Nephron progenitor cell (in vitro differentiated cells): ENCODE results near the gene CDC14C.

ENCODE experiments used
- DNase-seq: peaks from one replicate; pipeline ENCODE4 v3.0.0; 2021
- H3K27ac Mint-ChIP-seq: 2 replicates; pipeline ENCODE4 v1.8.0; 2021; ENCODE audit warnings: mild to moderate bottlenecking, moderate library complexity, mixed read lengths
- H3K27me3 Mint-ChIP-seq: 2 replicates; pipeline ENCODE4 v1.8.0; 2021; ENCODE audit warnings: mild to moderate bottlenecking, low read depth, mixed read lengths; ENCODE audit not compliant: poor library complexity
- H3K36me3 Mint-ChIP-seq: 2 replicates; pipeline ENCODE4 v1.8.0; 2021; ENCODE audit warnings: low read depth, mixed read lengths
- H3K4me1 Mint-ChIP-seq: 2 replicates; pipeline ENCODE4 v1.8.0; 2021; ENCODE audit warnings: mixed read lengths
- H3K4me3 Mint-ChIP-seq: 2 replicates; pipeline ENCODE4 v1.8.0; 2021; ENCODE audit warnings: mild to moderate bottlenecking, moderate library complexity, mixed read lengths
- H3K9me3 Mint-ChIP-seq: 2 replicates; pipeline ENCODE4 v1.8.0; 2021; ENCODE audit warnings: mild to moderate bottlenecking, moderate library complexity, mixed read lengths
- CTCF ChIP-seq: fragments of 200-600 bp; sonication (generic); IDR thresholded peaks from 2 replicates; pipeline ENCODE4 v1.5.0; 2021; ENCODE audit warnings: antibody characterized with exemption

Gene CDC14C

GRCh38 chr7:48924433-48924832 is at the start of gene CDC14C:
TSS of gene CDC14C (plus strand) at chr7:48924547. CDS start at chr7:48924673, 126 bp downstream.
- Mint-ChIP-seq H3K4me3 (no peak within 1 kb of the TSS), H3K4me1 (no peaks in the 10 kb centered on the region), H3K36me3 (no peaks in the 10 kb centered on the region), H3K27ac (no peak within 1 kb of the TSS), H3K9me3 (peaks cover 4% of the 10 kb centered on the region), H3K27me3 (no peaks in the 10 kb centered on the region)
- DNase-seq: no peak
- no peak for TF ChIP-seq CTCF

- H3K4me1 Mint-ChIP-seq: no peaks in the 10 kb centered on the region
- TF ChIP-seq CTCF: peak; percentile 61
These were observed 49.1 kb upstream of the CDC14C start for GRCh38 chr7:48875045-48875916.

GRCh38 chr7:48876087-48876486 is 48.3 kb upstream of the CDC14C start:
- peak; percentile 10 for TF ChIP-seq CTCF
- Mint-ChIP-seq H3K9me3 (no peaks in the 10 kb centered on the region), H3K27ac (no peak overlapping the region), H3K27me3 (no peaks in the 10 kb centered on the region), H3K4me1 (no peaks in the 10 kb centered on the region), H3K36me3 (no peaks in the 10 kb centered on the region), H3K4me3 (no peak overlapping the region)
- DNase-seq: no peak

More at GRCh38 chr7:48875045-48875916, 49.1 kb upstream of the CDC14C start:
- H3K9me3 Mint-ChIP-seq: no peaks in the 10 kb centered on the region
- H3K27me3 Mint-ChIP-seq: no peaks in the 10 kb centered on the region
- H3K27ac Mint-ChIP-seq: no peak overlapping the region
- peak; percentile 61 for DNase-seq
- no peak overlapping the region for H3K4me3 Mint-ChIP-seq
- H3K36me3 Mint-ChIP-seq: no peaks in the 10 kb centered on the region

GRCh38 chr7:48880851-48881250 is 43.5 kb upstream of the CDC14C start:
- TF ChIP-seq CTCF: no peak
- Mint-ChIP-seq H3K4me3 (no peak overlapping the region), H3K27me3 (no peaks in the 10 kb centered on the region)

GRCh38 chr7:48887500-48887899 is 36.8 kb upstream of the CDC14C start:
- Mint-ChIP-seq H3K4me1 (no peaks in the 10 kb centered on the region), H3K9me3 (peaks cover 38% of the 10 kb centered on the region), H3K27me3 (no peaks in the 10 kb centered on the region), H3K27ac (no peak overlapping the region), H3K4me3 (no peak overlapping the region), H3K36me3 (peaks cover 6% of the 10 kb centered on the region)
- TF ChIP-seq CTCF: no peak
- no peak for DNase-seq

More at GRCh38 chr7:48880851-48881250, 43.5 kb upstream of the CDC14C start:
- Mint-ChIP-seq H3K4me1 (no peaks in the 10 kb centered on the region), H3K27ac (no peak overlapping the region), H3K36me3 (no peaks in the 10 kb centered on the region), H3K9me3 (peaks cover 19% of the 10 kb centered on the region)
- DNase-seq: no peak

GRCh38 chr7:48894574-48894973 is 29.8 kb upstream of the CDC14C start:
- H3K9me3 Mint-ChIP-seq: peaks cover 41% of the 10 kb centered on the region
- H3K36me3 Mint-ChIP-seq: peaks cover 6% of the 10 kb centered on the region
- H3K27me3 Mint-ChIP-seq: no peaks in the 10 kb centered on the region
- no peak overlapping the region for H3K4me3 Mint-ChIP-seq
- H3K4me1 Mint-ChIP-seq: peaks cover 4% of the 10 kb centered on the region
- no peak for TF ChIP-seq CTCF
- H3K27ac Mint-ChIP-seq: no peak overlapping the region
- DNase-seq: no peak
